ENCODE data around the gene PPM1A.
"Not testable (repeated sequence)": the region's sequence is repeated elsewhere in the genome, so short reads cannot be mapped to it uniquely, and the experiment has no call there.

PPM1A gene

DNA sequence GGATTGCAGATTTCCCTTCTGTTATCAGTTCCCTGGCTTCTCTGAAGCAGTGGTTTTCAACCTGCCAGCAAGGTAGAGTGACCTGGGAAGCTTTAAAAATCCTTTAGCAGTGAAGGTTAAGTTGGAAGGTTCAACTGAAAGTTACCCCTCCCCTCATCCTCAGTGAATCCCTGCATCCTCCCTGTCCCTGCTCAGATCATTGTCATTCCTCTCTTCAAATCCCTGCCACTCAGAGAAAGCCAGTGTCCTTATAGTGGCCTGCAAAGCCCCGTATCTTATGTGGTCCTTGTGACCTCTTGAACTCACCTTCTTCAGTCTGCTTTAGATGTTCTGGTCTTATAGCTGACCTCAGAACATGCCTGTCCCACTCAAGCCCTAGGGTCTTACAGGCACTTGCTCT is 53.6 kb downstream of the PPM1A start:
- DNase-seq (ENCODE audit: low spot score in 2 of 2): no peak
- H3K4me3 ChIP-seq: no peak overlapping the region
- in situ Hi-C loops (cut with MboI; ENCODE audit: low sequenced_read_pairs): no loop called here

DNA sequence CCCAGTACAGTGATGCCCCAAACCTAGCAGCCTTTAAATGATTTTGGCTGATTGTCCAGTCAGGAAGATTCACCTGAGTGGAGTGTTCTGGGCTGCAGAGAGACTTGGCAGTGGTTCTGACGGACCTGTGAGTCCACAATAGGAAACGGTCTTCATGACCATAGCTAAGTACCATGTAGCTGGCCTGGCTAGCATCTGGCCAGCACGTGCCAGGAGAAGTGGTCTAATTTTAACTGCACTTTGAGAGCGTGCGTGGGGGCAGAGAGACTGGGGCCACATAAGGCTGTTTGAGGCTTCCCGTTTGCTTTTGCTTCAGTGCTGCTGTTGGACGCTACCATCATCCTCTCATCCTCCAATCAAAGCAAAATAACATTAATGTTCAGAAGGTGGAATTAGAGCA is 54.7 kb downstream of the PPM1A start:
- no peaks in the 10 kb centered on the region for H3K4me1 ChIP-seq
- DNase-seq (ENCODE audit: low spot score in 2 of 2): no peak
- no peaks in the 10 kb centered on the region for H3K36me3 ChIP-seq (replicated peaks)
- no peaks in the 10 kb centered on the region for H3K9me3 ChIP-seq
- H3K27me3 ChIP-seq (ENCODE audit: low read depth): no peaks in the 10 kb centered on the region
- in situ Hi-C loops (cut with MboI; ENCODE audit: low sequenced_read_pairs): no loop called here
- no peak overlapping the region for H3K4me3 ChIP-seq

More for the DNA sequence above, 53.6 kb downstream of the PPM1A start:
- Histone ChIP-seq H3K36me3 (replicated peaks) (no peaks in the 10 kb centered on the region), H3K27me3 (ENCODE audit: low read depth) (no peaks in the 10 kb centered on the region), H3K4me1 (no peaks in the 10 kb centered on the region), H3K9me3 (no peaks in the 10 kb centered on the region)

GRCh38 chr14:60304509-60304908 is 55.5 kb downstream of the PPM1A start:
- Histone ChIP-seq H3K36me3 (replicated peaks) (no peaks in the 10 kb centered on the region), H3K4me1 (no peaks in the 10 kb centered on the region), H3K27me3 (ENCODE audit: low read depth) (no peaks in the 10 kb centered on the region), H3K4me3 (no peak overlapping the region), H3K9me3 (no peaks in the 10 kb centered on the region)
- no peak for DNase-seq (ENCODE audit: low spot score in 2 of 2)
- in situ Hi-C loops (cut with MboI; ENCODE audit: low sequenced_read_pairs): no loop called here

GRCh38 chr14:60309867-60310552 is 61.0 kb downstream of the PPM1A start:
- in situ Hi-C loops (cut with MboI; ENCODE audit: low sequenced_read_pairs): no loop called here
- DNase-seq (ENCODE audit: low spot score in 2 of 2): no peak
- Histone ChIP-seq H3K9me3 (no peaks in the 10 kb centered on the region), H3K27me3 (ENCODE audit: low read depth) (no peaks in the 10 kb centered on the region), H3K4me1 (peaks cover 8% of the 10 kb centered on the region), H3K4me3 (no peak overlapping the region), H3K36me3 (replicated peaks) (no peaks in the 10 kb centered on the region)

GRCh38 chr14:60311417-60311816 is 62.4 kb downstream of the PPM1A start:
- H3K4me3 ChIP-seq: no peak overlapping the region
- in situ Hi-C loops (cut with MboI; ENCODE audit: low sequenced_read_pairs): no loop called here
- no peaks in the 10 kb centered on the region for H3K36me3 ChIP-seq (replicated peaks)
- no peaks in the 10 kb centered on the region for H3K9me3 ChIP-seq
- peak in 1 of 2 experiments; percentile 56 for DNase-seq (ENCODE audit: low spot score in 2 of 2)
- H3K27me3 ChIP-seq (ENCODE audit: low read depth): no peaks in the 10 kb centered on the region
- H3K4me1 ChIP-seq: peaks cover 8% of the 10 kb centered on the region

GRCh38 chr14:60313093-60313492 is 64.1 kb downstream of the PPM1A start:
- H3K27me3 ChIP-seq (ENCODE audit: low read depth): no peaks in the 10 kb centered on the region
- H3K4me1 ChIP-seq: peaks cover 8% of the 10 kb centered on the region
- no peak overlapping the region for H3K4me3 ChIP-seq
- in situ Hi-C loops (cut with MboI; ENCODE audit: low sequenced_read_pairs): no loop called here
- no peaks in the 10 kb centered on the region for H3K36me3 ChIP-seq (replicated peaks)
- no peak for DNase-seq (ENCODE audit: low spot score in 2 of 2)
- H3K9me3 ChIP-seq: no peaks in the 10 kb centered on the region

DNA sequence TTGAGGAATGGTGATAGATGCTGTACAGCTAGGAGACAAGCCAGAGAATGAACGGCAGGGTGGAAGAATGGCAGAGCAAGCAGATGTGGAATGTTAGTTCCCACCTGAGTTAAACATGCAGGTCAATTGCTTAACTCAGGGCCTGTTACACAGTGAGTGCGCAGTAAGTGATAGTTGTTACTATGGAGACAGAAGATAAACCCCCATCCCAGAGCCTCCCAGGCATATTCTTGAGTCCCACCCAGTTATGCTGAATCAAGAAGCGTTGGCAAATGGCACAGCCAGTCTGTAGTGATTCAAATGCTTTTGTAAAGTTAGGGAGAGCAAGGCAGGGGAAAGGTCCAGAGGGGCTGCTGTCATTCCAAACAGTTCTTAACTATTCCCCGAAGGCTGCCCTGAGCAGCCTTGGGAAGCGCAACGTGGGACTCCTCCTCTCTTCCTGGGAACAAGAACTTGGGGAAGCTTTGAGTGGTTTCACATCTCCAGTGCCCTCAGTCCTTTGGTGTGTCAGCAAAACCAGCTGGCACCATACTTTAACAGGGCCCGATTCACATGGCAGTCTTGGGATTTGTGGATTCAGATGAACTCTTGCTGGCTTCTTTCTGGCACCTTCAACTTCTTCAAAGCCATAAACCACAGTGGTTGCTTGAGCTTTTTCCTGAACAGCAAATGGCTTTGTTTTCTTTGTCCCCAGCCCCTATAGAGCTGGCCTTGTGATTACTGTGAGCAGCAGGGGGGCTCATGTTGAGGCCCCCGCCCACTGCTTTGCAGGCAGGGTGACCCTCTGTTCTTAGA is 66.4 kb downstream of the PPM1A start:
- in situ Hi-C loops (cut with MboI; ENCODE audit: low sequenced_read_pairs): no loop called here
- peaks cover 8% of the 10 kb centered on the region for H3K4me1 ChIP-seq
- no peaks in the 10 kb centered on the region for H3K27me3 ChIP-seq (ENCODE audit: low read depth)
- H3K9me3 ChIP-seq: no peaks in the 10 kb centered on the region
- H3K4me3 ChIP-seq: no peak overlapping the region
- H3K36me3 ChIP-seq (replicated peaks): no peaks in the 10 kb centered on the region
- DNase-seq (ENCODE audit: low spot score in 2 of 2): no peak

GRCh38 chr14:60317609-60318008 is 68.6 kb downstream of the PPM1A start:
- no peaks in the 10 kb centered on the region for H3K27me3 ChIP-seq (ENCODE audit: low read depth)
- H3K4me1 ChIP-seq: no peaks in the 10 kb centered on the region; the same call in 1 of the 2 replicates

DNA sequence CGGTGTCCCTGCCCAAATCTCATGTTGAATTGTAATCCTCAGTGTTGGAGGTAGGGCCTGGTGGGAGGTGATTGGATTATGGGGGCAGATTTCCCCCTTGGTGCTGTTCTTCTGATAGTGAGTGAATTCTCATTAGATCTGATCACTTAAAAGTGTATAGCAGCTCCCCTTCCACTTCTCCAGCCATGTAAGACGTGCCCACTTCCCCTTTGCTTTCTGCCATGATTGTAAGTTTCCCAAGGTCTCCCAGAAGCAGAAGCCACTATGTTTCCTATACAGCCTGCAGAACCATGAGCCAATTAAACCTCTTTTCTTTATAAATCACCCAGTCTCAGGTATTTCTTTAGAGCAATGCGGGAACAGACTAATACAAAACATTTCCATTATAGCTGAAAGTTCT is 71.8 kb downstream of the PPM1A start:
- H3K9me3 ChIP-seq; H3K4me3 ChIP-seq; H3K36me3 ChIP-seq (replicated peaks); DNase-seq (ENCODE audit: low spot score in 2 of 2); H3K27me3 ChIP-seq (ENCODE audit: low read depth); in situ Hi-C loops (cut with MboI; ENCODE audit: low sequenced_read_pairs); H3K4me1 ChIP-seq: not testable (repeated sequence)

More at GRCh38 chr14:60317609-60318008, 68.6 kb downstream of the PPM1A start:
- Histone ChIP-seq H3K9me3 (no peaks in the 10 kb centered on the region), H3K36me3 (replicated peaks) (no peaks in the 10 kb centered on the region), H3K4me3 (no peak overlapping the region)
- in situ Hi-C loops (cut with MboI; ENCODE audit: low sequenced_read_pairs): no loop called here
- no peak for DNase-seq (ENCODE audit: low spot score in 2 of 2)

- Histone ChIP-seq H3K36me3 (replicated peaks) (no peaks in the 10 kb centered on the region), H3K9me3 (no peaks in the 10 kb centered on the region), H3K4me3 (no peak overlapping the region), H3K4me1 (peaks cover 7% of the 10 kb centered on the region), H3K27me3 (ENCODE audit: low read depth) (no peaks in the 10 kb centered on the region)
- DNase-seq (ENCODE audit: low spot score in 2 of 2): no peak
- in situ Hi-C loops (cut with MboI; ENCODE audit: low sequenced_read_pairs): no loop called here
These were observed 74.3 kb downstream of the PPM1A start for GRCh38 chr14:60323199-60323896.

GRCh38 chr14:60324837-60325236 is 75.8 kb downstream of the PPM1A start:
- Histone ChIP-seq H3K36me3 (replicated peaks) (no peaks in the 10 kb centered on the region), H3K4me3 (no peak overlapping the region), H3K9me3 (no peaks in the 10 kb centered on the region), H3K27me3 (ENCODE audit: low read depth) (no peaks in the 10 kb centered on the region), H3K4me1 (peaks cover 7% of the 10 kb centered on the region)
- DNase-seq (ENCODE audit: low spot score in 2 of 2): no peak
- in situ Hi-C loops (cut with MboI; ENCODE audit: low sequenced_read_pairs): loop anchor here (25.0 kb wide), 1 partner anchor 237 kb away; no protein-coding TSS in a partner anchor

DNA sequence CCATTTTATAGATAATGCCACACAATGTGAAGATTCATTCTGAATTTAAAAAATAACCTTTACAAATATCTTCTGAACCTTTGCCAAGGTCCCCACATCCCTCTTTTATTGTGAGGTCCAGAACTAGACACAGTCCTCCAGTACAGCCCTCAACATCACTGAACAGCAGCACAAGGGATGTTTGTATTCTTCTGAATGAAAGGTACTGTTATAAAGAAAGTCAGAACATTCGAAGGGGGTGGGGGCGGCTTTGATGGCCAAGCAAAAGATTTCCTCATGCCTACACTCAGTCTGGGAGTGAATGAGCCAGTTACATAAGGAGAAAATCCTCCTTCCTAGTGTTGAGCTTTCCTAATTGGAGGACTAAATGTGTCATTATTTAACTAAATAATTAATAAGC is 77.3 kb downstream of the PPM1A start:
- no peak for DNase-seq (ENCODE audit: low spot score in 2 of 2)
- no peaks in the 10 kb centered on the region for H3K36me3 ChIP-seq (replicated peaks)
- in situ Hi-C loops (cut with MboI; ENCODE audit: low sequenced_read_pairs): loop anchor here (25.0 kb wide), 1 partner anchor 236 kb away; no protein-coding TSS in a partner anchor
- no peak overlapping the region for H3K4me3 ChIP-seq
- no peaks in the 10 kb centered on the region for H3K9me3 ChIP-seq
- H3K27me3 ChIP-seq (ENCODE audit: low read depth): no peaks in the 10 kb centered on the region
- peaks cover 7% of the 10 kb centered on the region for H3K4me1 ChIP-seq

GRCh38 chr14:60327447-60328331 is 78.7 kb downstream of the PPM1A start:
- H3K4me1 ChIP-seq: peaks cover 7% of the 10 kb centered on the region
- in situ Hi-C loops (cut with MboI; ENCODE audit: low sequenced_read_pairs): loop anchor here (25.0 kb wide), 1 partner anchor 235 kb away; no protein-coding TSS in a partner anchor
- no peak for DNase-seq (ENCODE audit: low spot score in 2 of 2)

More at GRCh38 chr14:60327447-60328331, 78.7 kb downstream of the PPM1A start:
- no peaks in the 10 kb centered on the region for H3K27me3 ChIP-seq (ENCODE audit: low read depth)
- no peaks in the 10 kb centered on the region for H3K36me3 ChIP-seq (replicated peaks)
- no peaks in the 10 kb centered on the region for H3K9me3 ChIP-seq
- H3K4me3 ChIP-seq: no peak overlapping the region
